Central memory CD8-positive, alpha-beta T cell (primary cell): ENCODE measurements around the gene CKB.

Experiments
- ATAC-seq: fragments of 150-1000 bp; cut with Tn5 transposase; replicated peaks from 2 replicates; pipeline ENCODE4 v1.10.0; 2022; ENCODE audit warnings: mild to moderate bottlenecking, moderate FRiP score, moderate number of reproducible peaks; ENCODE audit not compliant: poor library complexity, severe bottlenecking; ENCODE audit errors: extremely low read depth
- DNase-seq, 2 donors: peaks; one replicate each; pipeline ENCODE4 v3.0.0; 2021; ENCODE audit warnings: low spot score in 2 of 2
- H3K27ac Mint-ChIP-seq: one replicate; pipeline ENCODE4 v1.8.0; 2022; ENCODE audit warnings: low read depth, mild to moderate bottlenecking, moderate library complexity, mixed read lengths
- H3K27me3 Mint-ChIP-seq: one replicate; pipeline ENCODE4 v1.8.0; 2022; ENCODE audit warnings: mixed read lengths
- H3K36me3 Mint-ChIP-seq: one replicate; pipeline ENCODE4 v1.8.0; 2022; ENCODE audit warnings: mild to moderate bottlenecking, moderate library complexity, mixed read lengths; ENCODE audit not compliant: insufficient read depth
- H3K4me1 Mint-ChIP-seq: one replicate; pipeline ENCODE4 v1.8.0; 2022; ENCODE audit warnings: mixed read lengths
- H3K4me3 Mint-ChIP-seq: one replicate; pipeline ENCODE4 v1.8.0; 2022; ENCODE audit warnings: mild to moderate bottlenecking, moderate library complexity, mixed read lengths
- H3K9me3 Mint-ChIP-seq: one replicate; pipeline ENCODE4 v1.8.0; 2022; ENCODE audit warnings: mixed read lengths

Gene CKB

DNA sequence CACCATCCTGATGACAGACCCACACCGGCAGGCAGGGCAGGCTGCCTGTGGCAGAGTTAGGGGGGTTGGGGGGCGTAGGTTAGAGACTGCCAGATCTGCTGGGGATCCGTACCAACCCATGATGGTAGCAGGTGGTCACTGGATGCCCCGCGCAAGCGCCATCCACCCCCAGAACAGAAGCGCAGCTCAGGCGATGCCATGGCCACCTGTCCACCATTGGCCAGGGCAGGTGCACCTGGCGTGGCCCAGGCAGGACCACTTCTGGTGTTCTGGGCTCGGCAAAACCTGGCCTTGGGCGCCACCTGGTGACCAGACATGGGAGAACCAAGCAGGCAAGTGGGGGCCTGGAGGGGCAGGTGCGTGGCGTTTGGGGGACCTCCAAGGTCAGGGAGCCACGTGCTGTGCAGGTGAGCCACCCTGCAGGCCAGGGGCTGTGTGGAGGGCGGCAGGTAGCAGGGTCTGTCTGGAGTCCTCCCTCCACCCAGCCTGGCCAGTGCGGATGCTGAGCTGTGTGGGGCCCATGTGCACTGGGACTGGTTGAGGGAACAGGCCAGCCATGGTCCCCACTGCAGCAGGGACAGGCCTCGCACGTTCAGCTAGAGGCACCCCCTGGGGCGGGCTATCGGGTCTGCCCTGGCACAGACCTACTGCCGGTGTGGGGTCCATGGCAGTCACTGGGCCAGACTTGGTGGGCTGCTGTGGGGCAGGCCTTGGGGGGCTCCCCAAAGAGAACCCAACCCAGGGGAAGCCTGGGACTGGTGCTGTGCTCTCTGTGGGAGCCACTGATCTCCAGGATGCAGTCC lies 24.2 kb upstream of the CKB start:
- Mint-ChIP-seq H3K4me1 (peaks cover 10% of the 10 kb centered on the region), H3K9me3 (no peaks in the 10 kb centered on the region), H3K27me3 (no peaks in the 10 kb centered on the region), H3K4me3 (no peak overlapping the region), H3K36me3 (peaks cover 4% of the 10 kb centered on the region), H3K27ac (no peak overlapping the region)
- ATAC-seq: peak; percentile 59
- peak; percentile 68 to 76 for DNase-seq

- Mint-ChIP-seq H3K4me1 (peaks cover 5% of the 10 kb centered on the region), H3K27me3 (no peaks in the 10 kb centered on the region), H3K36me3 (peaks cover 4% of the 10 kb centered on the region), H3K4me3 (no peak overlapping the region), H3K9me3 (no peaks in the 10 kb centered on the region), H3K27ac (no peak overlapping the region)
- DNase-seq (no peak), ATAC-seq (no peak)
Measured at GRCh38 chr14:103545915-103546651, 23.5 kb upstream of the CKB start.

DNA sequence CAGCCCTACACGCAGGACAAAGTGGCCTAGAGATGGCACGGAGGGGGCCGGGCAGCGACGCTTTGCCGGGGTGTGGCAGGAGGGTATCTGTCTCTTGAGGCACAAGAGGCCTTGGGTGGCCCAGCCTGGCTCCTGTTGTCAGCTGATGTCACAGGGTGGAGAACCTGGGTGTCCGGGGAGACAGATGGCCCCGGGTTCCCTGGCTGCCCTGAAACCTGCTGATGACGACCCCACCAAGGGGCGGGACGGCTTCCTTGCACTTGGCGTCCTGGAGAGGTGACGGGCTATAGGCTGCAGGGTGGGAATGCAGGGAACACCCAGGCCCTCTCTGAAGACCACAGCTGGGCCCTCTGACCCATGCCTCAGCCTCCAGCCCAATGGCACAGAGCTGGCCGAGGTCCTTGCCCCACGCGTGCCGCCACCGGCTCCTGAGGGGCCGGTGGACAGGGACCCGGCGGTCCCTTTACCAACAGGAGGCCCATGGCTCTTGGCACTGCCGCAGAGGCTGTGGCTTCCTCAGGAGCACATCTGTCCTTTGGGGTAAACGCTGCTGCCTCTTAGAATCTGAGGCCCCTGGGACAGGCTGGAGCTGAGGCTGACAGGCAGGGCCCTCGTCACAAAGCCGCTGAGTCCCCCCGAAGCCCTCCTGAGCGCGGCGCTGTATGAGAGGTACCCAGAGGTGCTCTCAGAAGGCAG lies 22.7 kb upstream of the CKB start:
- ATAC-seq: no peak
- no peaks in the 10 kb centered on the region for H3K27me3 Mint-ChIP-seq
- DNase-seq: no peak
- H3K27ac Mint-ChIP-seq: no peak overlapping the region
- H3K9me3 Mint-ChIP-seq: no peaks in the 10 kb centered on the region
- H3K36me3 Mint-ChIP-seq: peaks cover 3% of the 10 kb centered on the region
- H3K4me3 Mint-ChIP-seq: no peak overlapping the region
- H3K4me1 Mint-ChIP-seq: peaks cover 5% of the 10 kb centered on the region

GRCh38 chr14:103544388-103545218 lies 22.0 kb upstream of the CKB start:
- H3K9me3 Mint-ChIP-seq: no peaks in the 10 kb centered on the region
- H3K27ac Mint-ChIP-seq: no peak overlapping the region
- no peaks in the 10 kb centered on the region for H3K27me3 Mint-ChIP-seq
- ATAC-seq (no peak), DNase-seq (no peak)
- peaks cover 5% of the 10 kb centered on the region for H3K4me1 Mint-ChIP-seq
- peaks cover 1% of the 10 kb centered on the region for H3K36me3 Mint-ChIP-seq
- H3K4me3 Mint-ChIP-seq: no peak overlapping the region

DNA sequence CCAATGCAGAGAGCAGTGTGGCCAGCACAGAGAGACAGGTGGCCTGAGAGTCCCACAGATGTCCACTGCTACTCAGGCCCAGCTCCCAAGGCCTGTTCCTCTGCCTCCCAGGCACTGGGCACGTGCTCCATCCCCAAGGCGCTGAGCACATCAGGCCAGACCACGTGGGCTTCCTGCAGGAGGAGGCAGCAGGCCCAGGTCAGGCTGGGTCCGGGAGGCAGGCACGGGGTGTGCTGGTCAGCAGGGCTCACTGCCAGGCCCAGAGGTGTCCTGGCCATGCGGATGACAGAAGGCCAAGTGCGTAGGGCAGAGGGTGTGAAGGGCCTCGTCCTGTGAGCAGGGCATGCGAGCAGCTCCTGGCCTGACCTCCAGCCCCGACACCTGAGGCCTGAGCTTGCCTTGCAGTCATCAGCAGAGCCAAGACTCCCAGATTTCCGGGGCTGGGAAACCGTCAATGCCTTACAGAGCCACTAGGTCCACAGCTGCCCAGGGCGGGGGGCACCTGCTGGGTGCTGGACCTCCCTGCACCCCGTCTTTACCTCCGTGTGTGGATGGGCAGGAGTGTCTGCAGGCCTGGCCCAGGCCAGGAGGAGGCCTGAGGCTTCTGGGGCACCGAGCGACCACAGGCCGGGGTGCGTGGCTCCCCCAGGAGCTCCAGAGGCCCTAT lies 21.2 kb upstream of the CKB start:
- Mint-ChIP-seq H3K9me3 (no peaks in the 10 kb centered on the region), H3K4me1 (peaks cover 5% of the 10 kb centered on the region), H3K4me3 (no peak overlapping the region), H3K27ac (no peak overlapping the region), H3K36me3 (peaks cover 4% of the 10 kb centered on the region), H3K27me3 (no peaks in the 10 kb centered on the region)
- no peak for DNase-seq
- no peak for ATAC-seq

DNA sequence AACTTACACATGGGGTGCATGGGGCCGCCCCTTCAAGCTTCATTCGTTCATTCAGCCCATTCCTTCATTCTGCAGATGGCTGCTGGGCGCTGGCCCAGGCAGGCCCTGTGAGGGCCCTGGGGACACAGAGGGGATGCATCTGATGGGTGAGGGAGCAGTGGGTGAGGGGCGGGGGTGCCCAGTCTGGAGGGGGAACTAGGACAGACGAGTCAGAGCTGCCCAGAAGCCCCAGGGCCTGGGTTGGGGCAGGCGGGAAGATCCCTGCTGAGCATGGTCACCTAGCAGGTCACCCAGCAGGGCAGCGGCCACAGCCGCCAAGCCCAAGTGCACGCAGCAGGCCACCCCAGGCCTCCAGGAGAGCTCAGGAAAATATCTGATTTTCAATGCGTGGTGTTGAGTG lies 20.5 kb upstream of the CKB start:
- Mint-ChIP-seq H3K27ac (no peak overlapping the region), H3K4me3 (no peak overlapping the region)

GRCh38 chr14:103542605-103543088 lies 20.0 kb upstream of the CKB start:
- no peak for DNase-seq
- H3K36me3 Mint-ChIP-seq: peaks cover 4% of the 10 kb centered on the region
- peaks cover 5% of the 10 kb centered on the region for H3K4me1 Mint-ChIP-seq
- no peak overlapping the region for H3K27ac Mint-ChIP-seq
- H3K4me3 Mint-ChIP-seq: no peak overlapping the region
- no peak for ATAC-seq
- no peaks in the 10 kb centered on the region for H3K9me3 Mint-ChIP-seq
- H3K27me3 Mint-ChIP-seq: no peaks in the 10 kb centered on the region

More for the DNA sequence above, 20.5 kb upstream of the CKB start:
- H3K27me3 Mint-ChIP-seq: no peaks in the 10 kb centered on the region
- DNase-seq: no peak
- no peaks in the 10 kb centered on the region for H3K9me3 Mint-ChIP-seq
- H3K4me1 Mint-ChIP-seq: peaks cover 5% of the 10 kb centered on the region
- no peak for ATAC-seq
- H3K36me3 Mint-ChIP-seq: peaks cover 4% of the 10 kb centered on the region

DNA sequence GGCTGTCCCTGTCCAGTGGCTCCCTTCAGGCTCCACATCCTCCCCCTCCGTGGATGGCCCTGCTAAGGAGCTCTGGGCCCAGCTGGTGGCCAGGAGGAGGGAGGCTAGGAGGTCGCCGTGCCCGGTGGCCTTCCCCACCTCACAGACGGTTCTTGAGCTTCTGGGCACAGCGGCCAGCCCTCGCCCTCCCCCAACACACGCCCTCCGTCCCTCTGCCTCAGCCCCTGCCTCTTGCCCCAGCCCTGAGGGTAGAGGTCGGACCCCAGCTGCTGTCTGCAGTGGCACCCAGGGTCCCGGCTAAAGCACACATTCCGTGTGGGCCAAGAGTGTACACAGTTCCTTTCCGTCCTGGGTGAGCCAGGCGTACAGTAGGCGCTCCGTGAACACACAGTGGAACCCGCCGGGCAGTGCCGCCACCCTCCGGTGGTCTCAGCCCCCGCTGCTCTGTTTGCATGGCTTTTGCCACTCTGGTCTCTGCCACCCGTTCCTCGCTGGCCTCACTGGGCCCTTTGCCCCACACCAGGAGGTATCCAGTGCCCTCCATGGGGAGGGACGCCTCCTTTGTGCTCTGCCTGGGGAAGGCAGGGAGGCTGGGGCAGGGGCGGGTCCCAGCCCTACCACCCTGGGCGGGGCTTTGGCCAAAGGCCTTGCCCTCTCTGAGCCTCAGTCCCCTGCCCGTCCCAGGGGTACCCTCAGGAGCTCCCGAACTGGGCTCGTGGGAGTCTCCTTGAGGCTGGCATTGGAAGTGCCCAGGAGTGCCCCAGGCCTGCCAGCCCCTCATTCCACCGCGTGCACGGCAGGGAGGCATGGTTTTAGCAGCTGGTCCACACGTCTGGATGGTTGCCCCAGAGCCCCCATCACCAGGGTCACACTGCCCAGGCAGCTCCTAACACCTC lies 19.3 kb upstream of the CKB start:
- no peak for DNase-seq
- no peaks in the 10 kb centered on the region for H3K27me3 Mint-ChIP-seq

DNA sequence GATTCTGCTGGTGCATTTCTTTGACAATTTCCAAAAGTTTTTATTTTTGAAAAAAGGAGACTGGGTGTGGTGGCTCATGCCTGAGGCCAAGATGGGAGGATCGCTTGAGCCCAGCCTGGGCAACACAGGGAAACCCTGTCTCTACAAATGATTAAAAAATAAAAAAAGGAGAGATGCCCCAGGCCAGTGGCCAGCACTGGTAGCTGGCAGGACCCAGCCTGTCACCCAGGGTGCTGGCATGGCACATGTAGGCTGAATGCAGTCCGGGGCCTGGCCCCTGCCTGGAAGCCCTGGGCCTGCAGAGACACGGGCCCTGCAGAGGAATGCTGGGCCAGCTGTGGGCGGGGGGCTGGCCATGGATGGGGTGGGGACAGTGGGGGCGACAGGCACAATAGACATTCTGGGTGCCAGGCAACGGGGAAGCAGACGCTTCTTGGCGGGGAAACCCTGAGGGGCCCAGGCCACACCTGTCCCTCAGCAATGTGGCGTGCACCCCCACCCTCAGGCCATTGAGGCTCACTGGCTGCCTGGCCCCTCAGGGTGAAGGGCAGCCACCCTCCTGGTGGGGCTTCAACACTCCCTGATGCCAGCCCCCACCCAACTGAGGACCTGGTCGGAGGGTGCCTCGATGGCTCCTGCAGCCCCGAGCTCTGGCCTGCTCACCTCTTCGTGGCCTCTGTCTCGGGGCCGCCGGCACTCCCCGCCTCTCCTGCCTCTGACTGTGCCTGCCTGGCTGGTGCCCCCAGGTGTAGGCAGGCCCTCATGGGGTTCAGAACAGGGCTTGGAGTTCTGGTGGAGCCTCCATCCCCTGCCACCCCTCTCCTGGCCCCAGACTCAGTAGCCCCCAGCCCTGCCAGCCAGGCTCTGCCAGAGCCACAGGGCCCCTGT lies 18.4 kb upstream of the CKB start:
- Mint-ChIP-seq H3K27me3 (no peaks in the 10 kb centered on the region), H3K4me1 (no peaks in the 10 kb centered on the region), H3K9me3 (no peaks in the 10 kb centered on the region), H3K4me3 (no peak overlapping the region), H3K36me3 (peaks cover 4% of the 10 kb centered on the region), H3K27ac (no peak overlapping the region)
- ATAC-seq (no peak), DNase-seq (no peak)

More for the DNA sequence above, 19.3 kb upstream of the CKB start:
- H3K36me3 Mint-ChIP-seq: peaks cover 5% of the 10 kb centered on the region
- ATAC-seq: no peak
- no peak overlapping the region for H3K27ac Mint-ChIP-seq
- no peaks in the 10 kb centered on the region for H3K9me3 Mint-ChIP-seq
- H3K4me3 Mint-ChIP-seq: no peak overlapping the region
- H3K4me1 Mint-ChIP-seq: peaks cover 5% of the 10 kb centered on the region

GRCh38 chr14:103539056-103539825 lies 16.6 kb upstream of the CKB start:
- H3K4me3 Mint-ChIP-seq: no peak overlapping the region
- H3K9me3 Mint-ChIP-seq: no peaks in the 10 kb centered on the region
- no peak for DNase-seq
- no peak overlapping the region for H3K27ac Mint-ChIP-seq
- no peaks in the 10 kb centered on the region for H3K27me3 Mint-ChIP-seq
- H3K36me3 Mint-ChIP-seq: peaks cover 6% of the 10 kb centered on the region
- no peaks in the 10 kb centered on the region for H3K4me1 Mint-ChIP-seq
- peak; percentile 24 for ATAC-seq
